Jurkat, Clone E6-1 (cell line): ENCODE results near the gene NAV3.

Source experiments
- DNase-seq: peaks from one replicate; pipeline ENCODE4 v3.0.0-alpha.2; 2011; ENCODE audit warnings: low read depth, low spot score
- H3K4me3 ChIP-seq: 2 replicates; pipeline ENCODE4 v1.5.1; 2011; ENCODE audit warnings: mild to moderate bottlenecking, low read length, control low read depth, moderate library complexity

Gene NAV3

GRCh38 chr12:77915071-77915600 lies 84.4 kb downstream of the NAV3 start:
- no peak overlapping the region for H3K4me3 ChIP-seq
- no peak for DNase-seq

- H3K4me3 ChIP-seq = no peak overlapping the region
- DNase-seq = no peak
These were observed 85.6 kb downstream of the NAV3 start for GRCh38 chr12:77916276-77916675.

- no peak overlapping the region for H3K4me3 ChIP-seq
- DNase-seq = no peak
These were observed 87.4 kb downstream of the NAV3 start for GRCh38 chr12:77918046-77918445.

GRCh38 chr12:77919450-77919849 lies 88.8 kb downstream of the NAV3 start:
- DNase-seq = no peak
- no peak overlapping the region for H3K4me3 ChIP-seq

- DNase-seq = no peak
- no peak overlapping the region for H3K4me3 ChIP-seq
These were observed 93.2 kb downstream of the NAV3 start for GRCh38 chr12:77923882-77924281.

GRCh38 chr12:77924703-77925102 lies 94.0 kb downstream of the NAV3 start:
- H3K4me3 ChIP-seq = no peak overlapping the region
- DNase-seq = no peak

- peak; percentile 63 for DNase-seq
- H3K4me3 ChIP-seq = no peak overlapping the region
These were observed 94.9 kb downstream of the NAV3 start for GRCh38 chr12:77925536-77926108.

GRCh38 chr12:77928078-77928477 lies 97.4 kb downstream of the NAV3 start:
- no peak for DNase-seq
- H3K4me3 ChIP-seq = no peak overlapping the region

GRCh38 chr12:77932216-77932615 lies 101.5 kb downstream of the NAV3 start:
- no peak overlapping the region for H3K4me3 ChIP-seq
- no peak for DNase-seq

- H3K4me3 ChIP-seq = no peak overlapping the region
- DNase-seq = no peak
These were observed 107.6 kb downstream of the NAV3 start for GRCh38 chr12:77938301-77938700.

- no peak for DNase-seq
- no peak overlapping the region for H3K4me3 ChIP-seq
These were observed 109.3 kb downstream of the NAV3 start for GRCh38 chr12:77940011-77940423.

GRCh38 chr12:77940567-77940966 lies 109.9 kb downstream of the NAV3 start:
- no peak overlapping the region for H3K4me3 ChIP-seq
- DNase-seq = no peak

GRCh38 chr12:77941401-77941800 lies 110.7 kb downstream of the NAV3 start:
- no peak overlapping the region for H3K4me3 ChIP-seq
- DNase-seq = no peak

GRCh38 chr12:77943466-77943865 lies 112.8 kb downstream of the NAV3 start:
- no peak overlapping the region for H3K4me3 ChIP-seq
- DNase-seq = no peak

GRCh38 chr12:77946541-77947061 lies 115.9 kb downstream of the NAV3 start:
- DNase-seq = no peak
- no peak overlapping the region for H3K4me3 ChIP-seq

- H3K4me3 ChIP-seq = no peak overlapping the region
- DNase-seq = no peak
These were observed 116.6 kb downstream of the NAV3 start for GRCh38 chr12:77947330-77947729.

GRCh38 chr12:77947746-77948145 lies 117.1 kb downstream of the NAV3 start:
- H3K4me3 ChIP-seq = no peak overlapping the region
- DNase-seq = no peak

- no peak overlapping the region for H3K4me3 ChIP-seq
- DNase-seq = no peak
These were observed 119.2 kb downstream of the NAV3 start for GRCh38 chr12:77949943-77950342.

- no peak for DNase-seq
- no peak overlapping the region for H3K4me3 ChIP-seq
These were observed 123.0 kb downstream of the NAV3 start for GRCh38 chr12:77953528-77954205.

- no peak for DNase-seq
- H3K4me3 ChIP-seq = no peak overlapping the region
These were observed 123.5 kb downstream of the NAV3 start for GRCh38 chr12:77954206-77954555.

GRCh38 chr12:77957062-77957461 lies 126.4 kb downstream of the NAV3 start:
- no peak overlapping the region for H3K4me3 ChIP-seq
- DNase-seq = no peak
